ENCODE results near the gene PTPRT.

PTPRT gene

GRCh38 chr20:43205699-43206098 lies 16.0 kb upstream of the PTPRT start:
- no peaks in the 10 kb centered on the region for H3K27me3 ChIP-seq (ENCODE audit: control insufficient read depth in 5 of 5, insufficient read depth in 4 of 5, low read length in 5 of 5)
- H3K4me1 ChIP-seq (ENCODE audit: control insufficient read depth in 5 of 5, insufficient read depth in 5 of 5, low read length in 5 of 5), result no peaks in the 10 kb centered on the region
- no peak overlapping the region for H3K4me3 ChIP-seq (ENCODE audit: low read depth in 1 of 5, low read length in 5 of 5)
- no peaks in the 10 kb centered on the region for H3K9me3 ChIP-seq (ENCODE audit: control insufficient read depth in 5 of 5, low read length in 5 of 5)
- H3K36me3 ChIP-seq (ENCODE audit: control insufficient read depth in 5 of 5, insufficient read depth in 5 of 5, low read length in 5 of 5), result no peaks in the 10 kb centered on the region
- H3K9ac ChIP-seq (ENCODE audit: low read length in 5 of 5), result no peak overlapping the region
- H3K27ac ChIP-seq (ENCODE audit: low read depth, low read length), result no peak overlapping the region

- Histone ChIP-seq H3K36me3 (ENCODE audit: control insufficient read depth in 5 of 5, insufficient read depth in 5 of 5, low read length in 5 of 5) (no peaks in the 10 kb centered on the region), H3K9me3 (ENCODE audit: control insufficient read depth in 5 of 5, low read length in 5 of 5) (no peaks in the 10 kb centered on the region), H3K4me1 (ENCODE audit: control insufficient read depth in 5 of 5, insufficient read depth in 5 of 5, low read length in 5 of 5) (no peaks in the 10 kb centered on the region), H3K9ac (ENCODE audit: low read length in 5 of 5) (no peak overlapping the region), H3K4me3 (ENCODE audit: low read depth in 1 of 5, low read length in 5 of 5) (no peak overlapping the region), H3K27ac (ENCODE audit: low read depth, low read length) (no peak overlapping the region), H3K27me3 (ENCODE audit: control insufficient read depth in 5 of 5, insufficient read depth in 4 of 5, low read length in 5 of 5) (peaks cover 0 to 5% (median 0%) of the 10 kb centered on the region in 5 donors)
Observed at GRCh38 chr20:43202100-43202499, 12.4 kb upstream of the PTPRT start.

GRCh38 chr20:43198607-43199006 lies 8.9 kb upstream of the PTPRT start:
- H3K9ac ChIP-seq (ENCODE audit: low read length in 5 of 5), result no peak overlapping the region
- no peaks in the 10 kb centered on the region for H3K9me3 ChIP-seq (ENCODE audit: control insufficient read depth in 5 of 5, low read length in 5 of 5)
- H3K4me1 ChIP-seq (ENCODE audit: control insufficient read depth in 5 of 5, insufficient read depth in 5 of 5, low read length in 5 of 5), result no peaks in the 10 kb centered on the region
- peaks cover 0 to 7% (median 0%) of the 10 kb centered on the region in 5 donors for H3K27me3 ChIP-seq (ENCODE audit: control insufficient read depth in 5 of 5, insufficient read depth in 4 of 5, low read length in 5 of 5)
- no peaks in the 10 kb centered on the region for H3K36me3 ChIP-seq (ENCODE audit: control insufficient read depth in 5 of 5, insufficient read depth in 5 of 5, low read length in 5 of 5)
- H3K27ac ChIP-seq (ENCODE audit: low read depth, low read length), result no peak overlapping the region
- H3K4me3 ChIP-seq (ENCODE audit: low read depth in 1 of 5, low read length in 5 of 5), result no peak overlapping the region

- Histone ChIP-seq H3K9me3 (ENCODE audit: control insufficient read depth in 5 of 5, low read length in 5 of 5) (no peaks in the 10 kb centered on the region), H3K27me3 (ENCODE audit: control insufficient read depth in 5 of 5, insufficient read depth in 4 of 5, low read length in 5 of 5) (peaks cover 0 to 10% (median 6%) of the 10 kb centered on the region in 5 donors), H3K27ac (ENCODE audit: low read depth, low read length) (no peak overlapping the region), H3K4me1 (ENCODE audit: control insufficient read depth in 5 of 5, insufficient read depth in 5 of 5, low read length in 5 of 5) (peaks cover 0 to 12% (median 10%) of the 10 kb centered on the region in 5 donors), H3K4me3 (ENCODE audit: low read depth in 1 of 5, low read length in 5 of 5) (no peak overlapping the region), H3K9ac (ENCODE audit: low read length in 5 of 5) (no peak overlapping the region), H3K36me3 (ENCODE audit: control insufficient read depth in 5 of 5, insufficient read depth in 5 of 5, low read length in 5 of 5) (no peaks in the 10 kb centered on the region)
Observed at GRCh38 chr20:43196243-43196642, 6.5 kb upstream of the PTPRT start.

GRCh38 chr20:43194137-43194536 lies 4.4 kb upstream of the PTPRT start:
- H3K36me3 ChIP-seq (ENCODE audit: control insufficient read depth in 5 of 5, insufficient read depth in 5 of 5, low read length in 5 of 5), result no peaks in the 10 kb centered on the region
- peaks cover under 1 to 24% (median 23%) of the 10 kb centered on the region in 5 donors for H3K27me3 ChIP-seq (ENCODE audit: control insufficient read depth in 5 of 5, insufficient read depth in 4 of 5, low read length in 5 of 5)
- no peak overlapping the region for H3K4me3 ChIP-seq (ENCODE audit: low read depth in 1 of 5, low read length in 5 of 5)
- no peak overlapping the region for H3K9ac ChIP-seq (ENCODE audit: low read length in 5 of 5)
- peaks cover 0 to 12% (median 12%) of the 10 kb centered on the region in 5 donors for H3K4me1 ChIP-seq (ENCODE audit: control insufficient read depth in 5 of 5, insufficient read depth in 5 of 5, low read length in 5 of 5)
- H3K27ac ChIP-seq (ENCODE audit: low read depth, low read length), result no peak overlapping the region
- no peaks in the 10 kb centered on the region for H3K9me3 ChIP-seq (ENCODE audit: control insufficient read depth in 5 of 5, low read length in 5 of 5)

GRCh38 chr20:43193443-43193842 lies 3.7 kb upstream of the PTPRT start:
- Histone ChIP-seq H3K36me3 (ENCODE audit: control insufficient read depth in 5 of 5, insufficient read depth in 5 of 5, low read length in 5 of 5) (no peaks in the 10 kb centered on the region), H3K4me1 (ENCODE audit: control insufficient read depth in 5 of 5, insufficient read depth in 5 of 5, low read length in 5 of 5) (peaks cover 0 to 15% (median 12%) of the 10 kb centered on the region in 5 donors), H3K27me3 (ENCODE audit: control insufficient read depth in 5 of 5, insufficient read depth in 4 of 5, low read length in 5 of 5) (peaks cover 8 to 30% (median 29%) of the 10 kb centered on the region in 5 donors), H3K9me3 (ENCODE audit: control insufficient read depth in 5 of 5, low read length in 5 of 5) (no peaks in the 10 kb centered on the region), H3K27ac (ENCODE audit: low read depth, low read length) (no peak overlapping the region), H3K9ac (ENCODE audit: low read length in 5 of 5) (no peak overlapping the region), H3K4me3 (ENCODE audit: low read depth in 1 of 5, low read length in 5 of 5) (no peak overlapping the region)

- H3K4me1 ChIP-seq (ENCODE audit: control insufficient read depth in 5 of 5, insufficient read depth in 5 of 5, low read length in 5 of 5), result peaks cover 0 to 21% (median 15%) of the 10 kb centered on the region in 5 donors
- no peak overlapping the region for H3K9ac ChIP-seq (ENCODE audit: low read length in 5 of 5)
- H3K36me3 ChIP-seq (ENCODE audit: control insufficient read depth in 5 of 5, insufficient read depth in 5 of 5, low read length in 5 of 5), result no peaks in the 10 kb centered on the region
- H3K9me3 ChIP-seq (ENCODE audit: control insufficient read depth in 5 of 5, low read length in 5 of 5), result no peaks in the 10 kb centered on the region
- no peak overlapping the region for H3K27ac ChIP-seq (ENCODE audit: low read depth, low read length)
- H3K4me3 ChIP-seq (ENCODE audit: low read depth in 1 of 5, low read length in 5 of 5), result no peak overlapping the region
- H3K27me3 ChIP-seq (ENCODE audit: control insufficient read depth in 5 of 5, insufficient read depth in 4 of 5, low read length in 5 of 5), result peaks cover 14 to 36% (median 30%) of the 10 kb centered on the region in 5 donors
Observed at GRCh38 chr20:43191946-43192863, 2.5 kb upstream of the PTPRT start.

GRCh38 chr20:43191143-43191542 lies 1.4 kb upstream of the PTPRT start:
- Histone ChIP-seq H3K4me1 (ENCODE audit: control insufficient read depth in 5 of 5, insufficient read depth in 5 of 5, low read length in 5 of 5) (peaks cover 0 to 21% (median 15%) of the 10 kb centered on the region in 5 donors), H3K27ac (ENCODE audit: low read depth, low read length) (no peak overlapping the region), H3K9me3 (ENCODE audit: control insufficient read depth in 5 of 5, low read length in 5 of 5) (no peaks in the 10 kb centered on the region), H3K9ac (ENCODE audit: low read length in 5 of 5) (no peak overlapping the region), H3K27me3 (ENCODE audit: control insufficient read depth in 5 of 5, insufficient read depth in 4 of 5, low read length in 5 of 5) (peaks cover 14 to 38% (median 26%) of the 10 kb centered on the region in 5 donors), H3K4me3 (ENCODE audit: low read depth in 1 of 5, low read length in 5 of 5) (no peak overlapping the region), H3K36me3 (ENCODE audit: control insufficient read depth in 5 of 5, insufficient read depth in 5 of 5, low read length in 5 of 5) (no peaks in the 10 kb centered on the region)

- Histone ChIP-seq H3K27me3 (ENCODE audit: control insufficient read depth in 5 of 5, insufficient read depth in 4 of 5, low read length in 5 of 5) (peaks cover 14 to 41% (median 26%) of the 10 kb centered on the region in 5 donors), H3K9ac (ENCODE audit: low read length in 5 of 5) (no peak overlapping the region), H3K9me3 (ENCODE audit: control insufficient read depth in 5 of 5, low read length in 5 of 5) (no peaks in the 10 kb centered on the region), H3K4me1 (ENCODE audit: control insufficient read depth in 5 of 5, insufficient read depth in 5 of 5, low read length in 5 of 5) (peaks cover 0 to 21% (median 15%) of the 10 kb centered on the region in 5 donors), H3K36me3 (ENCODE audit: control insufficient read depth in 5 of 5, insufficient read depth in 5 of 5, low read length in 5 of 5) (no peaks in the 10 kb centered on the region), H3K27ac (ENCODE audit: low read depth, low read length) (no peak overlapping the region), H3K4me3 (ENCODE audit: low read depth in 1 of 5, low read length in 5 of 5) (no peak overlapping the region)
Observed at GRCh38 chr20:43190332-43190953, 737 bp upstream of the PTPRT start.
